ENCODE measurements around the gene SLC8A1.

SLC8A1 gene

DNA sequence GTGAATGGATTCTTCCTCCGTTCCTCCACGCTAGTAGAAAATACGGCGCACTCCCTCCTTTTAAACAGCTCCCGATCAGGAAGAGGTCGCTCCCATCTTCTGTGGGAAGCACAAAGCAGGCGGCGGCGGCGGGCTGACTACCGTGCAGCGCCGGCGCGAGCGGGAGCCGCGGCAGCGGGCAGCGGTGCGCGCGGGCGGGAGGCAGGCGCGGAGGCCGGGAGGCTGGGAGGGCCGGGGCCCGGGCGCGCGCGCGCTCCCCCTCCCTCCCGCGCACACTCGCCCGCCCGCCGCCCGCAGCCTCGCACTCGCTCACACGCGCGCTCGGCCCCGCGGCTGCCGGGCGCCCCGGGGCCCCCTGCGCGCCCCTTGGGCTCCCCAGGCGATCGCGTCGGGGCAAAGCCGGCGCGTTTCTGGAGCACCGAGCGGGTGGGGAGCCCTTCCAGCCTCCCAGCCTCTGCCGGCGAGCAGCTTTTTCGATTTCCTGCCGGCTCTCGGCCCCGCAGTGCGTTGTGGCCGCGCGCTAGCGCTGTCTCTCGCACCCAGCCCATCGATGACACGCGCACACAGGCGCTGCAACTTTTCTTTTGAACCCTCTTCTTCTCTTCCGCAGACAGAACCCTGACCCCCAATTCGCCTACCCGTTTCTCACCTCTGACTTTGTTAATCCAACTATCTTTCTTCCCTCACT is at the start of gene SLC8A1:
Gene SLC8A1, minus strand, starts transcription at position 173 of the 688 bp plus-strand sequence.
- peak in 8 of 51 donors; percentile 17 to 56 (median 27) for DNase-seq

DNA sequence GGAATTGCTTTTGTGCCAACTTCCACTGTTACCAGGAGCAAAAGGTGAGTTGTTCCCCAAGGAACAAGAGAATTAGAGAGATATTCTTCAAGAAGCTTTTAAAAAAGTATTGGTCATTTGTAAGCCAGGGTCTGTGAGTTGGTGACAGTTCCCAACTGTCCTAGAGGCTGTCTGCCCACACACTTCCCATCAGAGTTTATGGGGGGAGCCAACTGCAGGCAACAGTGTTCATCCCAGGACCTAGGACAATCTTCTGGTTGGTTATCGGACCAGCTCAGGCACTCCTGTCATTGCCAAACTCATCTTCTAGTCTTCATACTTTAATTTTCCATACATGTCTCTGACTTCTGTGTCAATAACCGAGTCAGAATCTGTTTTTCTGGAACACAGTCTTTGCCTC is 47.5 kb upstream of the SLC8A1 start:
- no peak for DNase-seq

DNA sequence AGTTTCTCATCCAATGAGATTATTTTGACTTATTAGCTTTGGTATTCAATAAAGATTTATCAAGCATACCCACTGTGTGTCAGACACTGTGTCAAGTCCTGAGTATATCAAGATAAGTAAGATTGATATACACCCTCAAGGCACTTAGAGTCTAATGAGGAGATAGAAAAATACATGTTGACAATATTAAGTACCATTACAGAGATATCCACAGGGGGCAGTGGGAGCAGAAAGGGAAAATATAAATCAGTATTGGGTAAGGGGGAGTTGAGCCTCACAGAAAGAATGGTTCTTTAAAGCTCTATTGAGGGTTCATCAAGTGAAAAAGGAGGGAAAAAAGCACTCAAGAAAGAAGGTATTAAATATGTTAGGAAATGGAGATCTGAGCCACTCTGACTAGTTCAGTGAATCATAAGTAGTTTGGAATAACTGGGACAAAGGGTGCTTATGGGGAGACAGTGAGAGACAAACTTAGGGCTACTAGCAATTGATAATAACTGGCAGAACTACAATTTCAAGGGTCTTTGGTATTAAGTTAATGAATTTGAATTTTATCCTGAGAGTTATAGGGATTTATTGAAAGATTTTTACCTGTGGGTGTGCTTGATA is 45.5 kb upstream of the SLC8A1 start:
- DNase-seq: no peak

- DNase-seq: no peak
Observed at GRCh38 chr2:40489678-40489960, 37.7 kb upstream of the SLC8A1 start.

GRCh38 chr2:40488927-40489677 is 37.2 kb upstream of the SLC8A1 start:
- DNase-seq: no peak

- no peak for DNase-seq
Observed at GRCh38 chr2:40488101-40488601, 36.3 kb upstream of the SLC8A1 start.

DNA sequence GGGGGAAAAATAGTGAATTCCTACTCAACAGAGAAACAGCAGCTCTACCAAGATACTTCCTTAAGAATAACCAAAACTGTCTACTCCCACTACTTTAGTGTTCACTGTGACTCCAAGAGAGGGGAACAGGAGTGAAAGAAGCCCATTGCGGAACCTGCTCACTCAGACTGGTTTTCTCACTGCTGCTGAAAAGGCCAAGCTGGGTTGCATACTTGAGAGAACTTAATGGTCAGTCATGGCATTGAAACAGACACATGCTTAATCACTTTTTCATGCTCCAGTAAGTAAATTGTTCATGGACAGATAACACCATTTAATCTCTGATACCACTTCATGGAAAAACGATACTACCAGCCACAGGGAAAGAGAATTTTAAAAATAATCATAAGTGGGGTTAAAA is 35.7 kb upstream of the SLC8A1 start:
- peak in 5 of 51 donors; percentile 1 to 9 (median 3) for DNase-seq

DNA sequence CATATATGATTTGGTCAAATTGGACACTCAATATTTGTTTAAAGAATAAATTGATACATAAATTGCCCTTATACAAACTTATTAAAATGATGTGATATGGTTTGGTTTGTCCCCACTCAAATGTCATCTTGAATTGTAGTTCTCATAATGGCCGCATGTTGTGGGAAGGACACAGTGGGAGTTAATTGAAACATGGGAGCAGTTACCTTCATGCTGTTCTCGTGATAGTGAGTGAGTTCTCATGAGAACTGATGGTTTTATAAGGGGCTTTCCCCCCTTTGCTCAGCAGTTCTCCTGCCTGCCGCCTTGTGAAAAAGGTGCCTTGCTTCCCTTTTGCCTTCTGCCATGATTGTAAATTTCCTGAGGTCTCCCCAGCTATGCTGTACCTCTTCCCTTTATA is 34.0 kb upstream of the SLC8A1 start:
- no peak for DNase-seq

GRCh38 chr2:40485318-40485717 is 33.4 kb upstream of the SLC8A1 start:
- DNase-seq: no peak

- no peak for DNase-seq
Observed at GRCh38 chr2:40483549-40484243, 31.8 kb upstream of the SLC8A1 start.

GRCh38 chr2:40480596-40480995 is 28.7 kb upstream of the SLC8A1 start:
- no peak for DNase-seq

DNA sequence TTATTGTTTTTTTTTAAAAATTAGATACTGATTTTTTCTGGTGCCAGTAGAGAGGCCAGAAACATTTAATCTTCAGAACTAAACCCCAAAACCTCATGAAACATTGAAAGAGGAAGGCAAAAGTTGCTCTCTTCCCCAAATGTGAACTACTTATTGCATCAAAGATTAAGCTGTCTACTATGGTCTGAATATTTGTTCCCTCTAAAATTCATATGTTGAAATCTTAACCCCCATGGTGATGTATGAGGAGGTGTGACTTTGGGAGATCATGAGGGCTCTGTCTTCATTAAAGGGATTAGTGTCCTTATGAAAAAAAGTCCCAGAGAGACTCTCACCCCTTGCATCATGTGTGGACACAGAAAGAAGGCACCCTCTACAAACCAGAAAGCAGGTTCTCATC is 28.2 kb upstream of the SLC8A1 start:
- no peak for DNase-seq

DNA sequence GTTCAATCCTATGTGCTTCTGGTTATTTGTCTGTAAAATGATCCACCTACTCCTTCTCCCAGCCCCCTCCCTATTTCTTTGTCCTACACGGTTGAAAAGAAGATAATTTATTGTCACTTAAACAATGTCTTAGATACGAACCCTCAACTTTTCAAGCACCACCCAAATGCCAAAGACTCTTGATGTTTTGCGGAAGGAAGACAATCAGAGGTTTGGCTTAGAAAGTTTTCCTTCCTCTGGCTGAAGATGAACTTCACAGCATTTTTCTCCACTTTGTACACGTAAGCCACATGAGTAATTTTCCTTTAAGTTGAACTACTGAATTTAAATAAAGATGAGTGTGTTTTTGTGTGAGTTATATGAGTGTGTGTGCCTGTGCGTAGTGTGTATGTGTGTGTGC is 25.5 kb upstream of the SLC8A1 start:
- DNase-seq: no peak

- DNase-seq: no peak
Observed at GRCh38 chr2:40476436-40476835, 24.5 kb upstream of the SLC8A1 start.

DNA sequence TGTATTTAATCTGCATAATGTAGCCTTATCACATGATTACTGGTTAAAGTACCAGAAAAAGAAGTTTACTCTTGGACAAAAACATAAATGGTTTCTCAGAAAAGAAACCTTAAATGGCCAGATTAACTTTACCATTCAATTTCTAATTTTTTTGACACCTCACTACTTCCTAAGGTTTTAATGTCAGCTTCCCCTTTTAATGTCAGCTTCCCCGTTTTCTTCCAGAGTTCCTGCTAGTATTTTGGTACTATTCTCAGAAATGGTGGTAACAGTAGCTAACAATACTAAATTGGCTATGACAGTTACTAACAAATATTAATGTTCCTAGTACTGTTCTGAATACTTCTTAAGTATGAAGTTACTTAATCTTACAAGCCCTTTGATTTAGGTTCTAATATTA is 22.4 kb upstream of the SLC8A1 start:
- no peak for DNase-seq

GRCh38 chr2:40471866-40472265 is 20.0 kb upstream of the SLC8A1 start:
- no peak for DNase-seq

- DNase-seq: no peak
Observed at GRCh38 chr2:40470822-40471813, 19.2 kb upstream of the SLC8A1 start.

DNA sequence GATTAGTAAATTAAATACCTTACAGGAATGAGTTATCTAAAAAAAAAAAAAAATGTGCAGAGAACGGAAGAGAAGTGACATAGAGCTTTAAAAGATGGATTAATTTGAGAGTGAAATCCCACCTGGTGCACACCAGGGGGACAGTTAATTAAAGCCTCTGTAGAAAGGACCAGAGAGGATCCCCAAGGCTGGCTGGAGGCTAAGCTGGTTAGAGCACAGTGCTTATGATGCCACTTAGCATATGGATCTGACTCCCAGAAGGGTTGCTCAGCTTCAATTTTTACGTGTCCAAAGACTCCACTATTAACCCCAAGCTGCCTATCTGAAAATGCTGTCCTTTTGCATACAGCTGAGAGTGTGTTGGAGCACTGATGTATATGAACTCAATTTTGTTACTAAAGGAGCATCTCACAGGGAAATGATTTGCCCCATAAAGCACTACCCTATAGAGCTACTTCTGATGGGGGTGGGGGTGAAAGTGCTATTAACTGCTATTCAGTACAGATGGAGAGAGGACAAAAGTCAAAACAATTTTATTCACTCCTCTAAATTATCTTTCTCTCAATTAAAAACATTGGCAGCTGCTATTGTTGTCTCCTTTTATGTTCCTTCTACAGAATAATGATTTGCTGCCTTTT is 15.2 kb upstream of the SLC8A1 start:
- DNase-seq: no peak

GRCh38 chr2:40466332-40466906 is 14.5 kb upstream of the SLC8A1 start:
- no peak for DNase-seq

DNA sequence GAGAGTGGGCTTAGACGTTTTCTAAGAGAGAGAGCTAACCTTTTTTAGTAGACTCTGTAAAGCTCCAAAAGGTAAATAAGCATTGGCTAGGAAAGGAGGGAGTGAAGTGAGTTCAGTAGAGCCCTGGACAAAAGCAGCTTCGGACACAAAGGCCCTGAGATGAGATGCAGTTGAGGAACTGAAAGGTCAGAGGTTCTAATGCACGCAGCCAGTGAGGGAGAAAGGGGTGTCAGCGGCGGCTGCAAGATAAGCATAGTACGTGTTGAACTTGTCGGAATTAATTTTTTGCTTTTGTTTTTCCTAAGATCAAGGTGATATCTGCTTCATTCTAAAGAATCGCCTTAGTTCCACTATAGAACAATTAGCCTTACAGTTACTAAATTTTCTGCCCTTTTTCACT is 11.2 kb upstream of the SLC8A1 start:
- no peak for DNase-seq

All from hypothalamus (tissue), 51 donors.